Tibial nerve (tissue), 4 donors: ENCODE results near the gene KIAA0319L. TPM values are rescaled to one million over a fixed set of nuclear protein-coding genes. Genes with fewer than 3 reads are reported as not detected.

Experiments
- DNase-seq, 2 donors: peaks; one replicate each; pipeline ENCODE4 v3.0.0-alpha.2; 2019; ENCODE audit warnings: low spot score in 2 of 2
- H3K27ac ChIP-seq, 4 donors: fragments of 200-600 bp; sonication (generic) in 3 of 4; one replicate each; pipeline ENCODE4 v1.5.1; 2017 to 2019; ENCODE audit warnings: mild to moderate bottlenecking in 1 of 4
- H3K27me3 ChIP-seq, 2 donors: fragments of 200-600 bp; sonication (generic) in 1 of 2; one replicate each; pipeline versions ENCODE4 v1.5.1 to v1.6.0; 2017 to 2019
- H3K36me3 ChIP-seq, 3 donors: fragments of 200-600 bp; sonication (generic); one replicate each; pipeline ENCODE4 v1.5.1; 2018 to 2019
- H3K4me1 ChIP-seq, 4 donors: fragments of 200-600 bp; sonication (generic) in 3 of 4; one replicate each; pipeline ENCODE4 v1.5.1; 2017 to 2019
- H3K4me3 ChIP-seq, 4 donors: fragments of 200-600 bp; sonication (generic) in 3 of 4; one replicate each; pipeline ENCODE4 v1.5.1; 2017 to 2019; ENCODE audit warnings: mild to moderate bottlenecking in 1 of 4, moderate library complexity in 1 of 4
- H3K9me3 ChIP-seq, 4 donors: fragments of 200-600 bp; sonication (generic) in 3 of 4; one replicate each; pipeline ENCODE4 v1.5.1; 2017 to 2019
- EP300 ChIP-seq, 2 donors: sonication (generic); formaldehyde crosslinking; IDR thresholded peaks; one replicate each; pipeline ENCODE4 v1.6.1; 2017; ENCODE audit warnings: antibody characterized with exemption in 2 of 2, mild to moderate bottlenecking in 1 of 2
- POLR2A ChIP-seq, 2 donors: fragments of 450-650 bp; IDR thresholded peaks; one replicate each; pipeline ENCODE4 v1.6.1; 2017; ENCODE audit warnings: antibody characterized with exemption in 2 of 2, mild to moderate bottlenecking in 2 of 2, moderate library complexity in 2 of 2
- WGBS, 2 donors: methylation state at CpG; one replicate each; pipeline ENCODE4 v1.1.5; 2018; 5-methylcytosine and 5-hydroxymethylcytosine counted together
- total RNA-seq, 4 donors: library from RNA; depleted of rRNA; stranded (reverse); fragments of >200 nt; gene quantifications; one replicate each; pipeline ENCODE4 v1.1.0, GENCODE V29; 2016
- TF ChIP-seq, protein P1 (sequence below), 5 experiments: fragments of 200-600 bp in 3 of 5; fragments of 450-650 bp in 2 of 5; sonication (generic) in 3 of 5; IDR thresholded peaks; one replicate each; pipeline ENCODE4 v1.5.1; 2016 to 2019; ENCODE audit warnings: antibody characterized with exemption in 5 of 5, mild to moderate bottlenecking in 3 of 5, moderate library complexity in 2 of 5

KIAA0319L gene
- total RNA-seq, 4 donors from 2014 or later = 57.0 to 115 (median 70.7) TPM

DNA sequence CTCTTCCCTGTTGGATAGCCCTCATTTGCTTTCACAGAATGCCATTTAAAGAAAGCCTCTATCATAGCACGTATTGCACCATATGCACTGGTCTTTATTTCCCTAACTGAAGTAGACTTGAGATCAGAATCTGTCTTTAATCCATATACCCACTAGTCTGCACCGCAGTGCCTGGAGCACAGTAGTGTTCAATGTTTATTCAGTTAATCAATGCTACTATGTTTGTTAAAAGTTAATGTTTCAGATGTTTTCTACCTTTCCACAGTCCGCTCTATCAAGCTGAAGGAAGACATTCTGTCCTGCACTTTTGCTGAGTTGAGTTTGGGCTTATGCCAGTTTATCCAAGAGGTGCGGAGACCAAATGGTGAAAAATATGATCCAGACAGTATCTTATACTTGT, 149.5 kb downstream of the KIAA0319L start:
- WGBS, 2 donors = 93 to 98% methylated on average over 4 of the region's 4 CpGs

DNA sequence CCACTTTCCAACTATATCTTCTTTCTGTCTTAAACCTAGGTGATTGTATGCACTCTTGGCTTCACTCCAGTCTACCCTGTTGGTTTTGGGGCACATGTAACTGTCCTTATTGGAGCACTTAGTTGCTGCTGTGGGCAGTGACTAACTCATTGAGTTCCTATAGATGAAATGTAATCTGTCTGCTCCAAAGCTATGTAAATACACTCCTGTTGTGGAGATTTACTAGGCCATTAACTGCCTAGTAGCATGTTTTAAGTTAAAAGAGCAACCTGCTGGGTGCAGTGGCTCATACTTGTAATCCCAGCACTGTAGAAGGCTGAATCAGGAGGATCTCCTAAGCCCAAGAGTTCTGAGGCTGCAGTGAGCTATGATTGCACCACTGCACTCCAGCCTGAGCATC, 151.1 kb downstream of the KIAA0319L start:
- no peaks in the 10 kb centered on the region for H3K4me1 ChIP-seq
- no peak overlapping the region for H3K27ac ChIP-seq
- TF ChIP-seq POLR2A (IDR thresholded peaks at IDR 0.05) (no peak), EP300 (IDR thresholded peaks at IDR 0.05) (no peak)
- TF ChIP-seq, protein P1, sequence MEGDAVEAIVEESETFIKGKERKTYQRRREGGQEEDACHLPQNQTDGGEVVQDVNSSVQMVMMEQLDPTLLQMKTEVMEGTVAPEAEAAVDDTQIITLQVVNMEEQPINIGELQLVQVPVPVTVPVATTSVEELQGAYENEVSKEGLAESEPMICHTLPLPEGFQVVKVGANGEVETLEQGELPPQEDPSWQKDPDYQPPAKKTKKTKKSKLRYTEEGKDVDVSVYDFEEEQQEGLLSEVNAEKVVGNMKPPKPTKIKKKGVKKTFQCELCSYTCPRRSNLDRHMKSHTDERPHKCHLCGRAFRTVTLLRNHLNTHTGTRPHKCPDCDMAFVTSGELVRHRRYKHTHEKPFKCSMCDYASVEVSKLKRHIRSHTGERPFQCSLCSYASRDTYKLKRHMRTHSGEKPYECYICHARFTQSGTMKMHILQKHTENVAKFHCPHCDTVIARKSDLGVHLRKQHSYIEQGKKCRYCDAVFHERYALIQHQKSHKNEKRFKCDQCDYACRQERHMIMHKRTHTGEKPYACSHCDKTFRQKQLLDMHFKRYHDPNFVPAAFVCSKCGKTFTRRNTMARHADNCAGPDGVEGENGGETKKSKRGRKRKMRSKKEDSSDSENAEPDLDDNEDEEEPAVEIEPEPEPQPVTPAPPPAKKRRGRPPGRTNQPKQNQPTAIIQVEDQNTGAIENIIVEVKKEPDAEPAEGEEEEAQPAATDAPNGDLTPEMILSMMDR (IDR thresholded peaks at IDR 0.05) = no peak
- DNase-seq = no peak
- H3K36me3 ChIP-seq = peaks cover 0 to 95% (median 21%) of the 10 kb centered on the region in 3 donors
- no peak overlapping the region for H3K4me3 ChIP-seq
- H3K9me3 ChIP-seq = peaks cover 0 to 14% (median 0%) of the 10 kb centered on the region in 4 donors
- no peaks in the 10 kb centered on the region for H3K27me3 ChIP-seq

More for the DNA sequence above, 149.5 kb downstream of the KIAA0319L start:
- H3K4me3 ChIP-seq = no peak overlapping the region
- DNase-seq = no peak
- no peaks in the 10 kb centered on the region for H3K27me3 ChIP-seq
- no peak overlapping the region for H3K27ac ChIP-seq
- peaks cover 0 to 6% (median 0%) of the 10 kb centered on the region in 4 donors for H3K9me3 ChIP-seq
- H3K4me1 ChIP-seq = no peaks in the 10 kb centered on the region
- TF ChIP-seq EP300 (IDR thresholded peaks at IDR 0.05) (no peak), POLR2A (IDR thresholded peaks at IDR 0.05) (no peak)
- TF ChIP-seq, protein P1 (IDR thresholded peaks at IDR 0.05) = no peak
- H3K36me3 ChIP-seq = peaks cover 0 to 79% (median 21%) of the 10 kb centered on the region in 3 donors

DNA sequence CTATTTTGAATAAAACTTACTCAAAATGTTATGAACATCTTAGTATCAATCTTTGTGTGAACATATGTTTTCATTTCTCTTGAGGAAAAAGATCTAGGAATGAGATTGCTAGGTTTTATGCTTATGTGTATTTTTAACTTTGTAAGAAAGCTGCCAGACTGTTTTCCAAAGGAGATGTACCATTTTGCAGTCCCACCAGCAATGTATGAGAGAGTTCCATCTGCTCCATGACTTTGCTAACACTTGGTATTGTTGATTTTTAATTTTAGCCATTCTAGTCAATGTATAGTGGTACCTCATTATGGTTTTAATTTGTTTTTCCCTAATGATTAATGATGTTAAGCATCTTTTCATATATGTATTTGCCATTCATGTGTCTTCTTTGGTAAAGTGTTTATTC, 156.2 kb downstream of the KIAA0319L start:
- Histone ChIP-seq H3K27me3 (no peaks in the 10 kb centered on the region), H3K4me3 (no peak overlapping the region), H3K9me3 (peaks cover 0 to 19% (median 0%) of the 10 kb centered on the region in 4 donors), H3K36me3 (peaks cover 0 to 94% (median 9%) of the 10 kb centered on the region in 3 donors), H3K27ac (no peak overlapping the region), H3K4me1 (no peaks in the 10 kb centered on the region)
- TF ChIP-seq EP300 (IDR thresholded peaks at IDR 0.05) (no peak), POLR2A (IDR thresholded peaks at IDR 0.05) (no peak)
- TF ChIP-seq, protein P1 (IDR thresholded peaks at IDR 0.05) = no peak
- no peak for DNase-seq

DNA sequence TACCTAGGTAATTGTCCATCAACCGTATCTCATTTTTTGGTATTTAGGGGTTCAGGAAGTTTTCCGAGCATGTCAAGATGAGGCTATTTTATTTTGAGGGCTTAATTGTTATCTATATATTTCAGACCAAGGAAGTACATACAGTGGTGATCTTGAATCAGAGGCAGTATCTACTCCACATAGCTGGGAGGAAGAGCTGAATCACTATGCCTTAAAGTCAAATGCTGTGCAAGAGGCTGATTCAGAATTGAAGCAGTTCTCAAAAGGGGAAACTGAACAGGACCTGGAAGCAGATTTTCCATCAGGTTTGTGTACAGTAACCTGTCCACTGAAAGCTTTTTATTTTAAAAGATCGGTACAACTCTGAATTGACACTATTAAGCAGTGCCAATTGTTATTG, 158.5 kb downstream of the KIAA0319L start:
- 88 to 92% methylated on average over 3 of the region's 3 CpGs for WGBS, 2 donors
- Histone ChIP-seq H3K4me1 (no peaks in the 10 kb centered on the region), H3K9me3 (peaks cover 0 to 19% (median 0%) of the 10 kb centered on the region in 4 donors), H3K36me3 (peaks cover 0 to 97% (median 7%) of the 10 kb centered on the region in 3 donors), H3K27me3 (no peaks in the 10 kb centered on the region), H3K4me3 (no peak overlapping the region), H3K27ac (no peak overlapping the region)
- TF ChIP-seq POLR2A (IDR thresholded peaks at IDR 0.05) (no peak), EP300 (IDR thresholded peaks at IDR 0.05) (no peak)
- TF ChIP-seq, protein P1 (IDR thresholded peaks at IDR 0.05) = no peak
- DNase-seq = no peak

DNA sequence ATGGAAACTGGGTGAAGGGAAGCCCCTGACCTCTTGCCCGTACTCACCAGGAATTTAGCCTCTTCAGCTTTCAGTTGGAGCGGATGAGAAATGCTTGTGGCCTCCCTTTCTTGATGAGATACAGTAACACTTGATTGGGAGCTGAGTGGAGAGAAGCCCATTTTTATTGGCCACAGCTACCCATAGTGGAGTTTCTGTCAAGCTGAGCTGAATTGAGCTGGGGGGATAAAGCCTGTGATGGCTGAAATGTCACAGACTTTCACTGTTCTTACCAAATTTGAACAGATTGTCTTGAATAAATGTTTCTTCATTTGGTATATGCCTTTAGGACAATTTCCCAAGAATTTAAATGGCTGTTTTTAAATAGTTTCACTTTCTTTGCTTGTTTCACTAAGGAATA, 162.8 kb downstream of the KIAA0319L start:
- DNase-seq = no peak
- TF ChIP-seq, protein P1 (IDR thresholded peaks at IDR 0.05) = no peak
- TF ChIP-seq POLR2A (IDR thresholded peaks at IDR 0.05) (no peak), EP300 (IDR thresholded peaks at IDR 0.05) (no peak)
- H3K36me3 ChIP-seq = peaks cover 0 to 87% (median 7%) of the 10 kb centered on the region in 3 donors
- 91 to 96% methylated on average over 2 of the region's 2 CpGs for WGBS, 2 donors
- H3K4me1 ChIP-seq = no peaks in the 10 kb centered on the region
- H3K4me3 ChIP-seq = no peak overlapping the region
- H3K9me3 ChIP-seq = no peaks in the 10 kb centered on the region
- H3K27ac ChIP-seq = no peak overlapping the region
- no peaks in the 10 kb centered on the region for H3K27me3 ChIP-seq
